Measurements from ENCODE around the gene CHD3. TPM values are rescaled to one million over a fixed set of nuclear protein-coding genes. Genes with fewer than 3 reads are reported as not detected.
A peak's percentile ranks its signal among the peaks of the same experiment; 100 is the strongest.

CHD3 gene
- total RNA-seq, 4 donors from 2014 or later: 80.4 to 202 (median 125) TPM

- peaks cover 0 to 52% (median 21%) of the 10 kb centered on the region in 4 donors for H3K4me1 ChIP-seq
- peak overlapping the region; percentile 63 to 94 (median 82) for H3K27ac ChIP-seq
- WGBS, 2 donors: 2% methylated on average over 16 of the region's 16 CpGs
Measured at GRCh38 chr17:7932949-7933348, 44.4 kb downstream of the CHD3 start.

GRCh38 chr17:7935859-7936258 lies 47.3 kb downstream of the CHD3 start:
- no peak for DNase-seq (ENCODE audit: low spot score in 2 of 2)

More at GRCh38 chr17:7932949-7933348, 44.4 kb downstream of the CHD3 start:
- H3K4me3 ChIP-seq: peak overlapping the region; percentile 61 to 97 (median 83)
- TF ChIP-seq CTCF (IDR thresholded peaks at IDR 0.05) (peak in 1 of 5 experiments; percentile 16), EP300 (IDR thresholded peaks at IDR 0.05) (no peak), POLR2A (IDR thresholded peaks at IDR 0.05) (no peak)
- H3K36me3 ChIP-seq: peaks cover 0 to 54% (median 0%) of the 10 kb centered on the region in 3 donors
- DNase-seq (ENCODE audit: low spot score in 2 of 2): no peak
- H3K27me3 ChIP-seq: no peaks in the 10 kb centered on the region
- no peaks in the 10 kb centered on the region for H3K9me3 ChIP-seq

GRCh38 chr17:7940034-7940433 lies 51.4 kb downstream of the CHD3 start:
- Histone ChIP-seq H3K4me1 (peaks cover 0 to 2% (median 0%) of the 10 kb centered on the region in 4 donors), H3K27ac (no peak overlapping the region), H3K27me3 (no peaks in the 10 kb centered on the region), H3K9me3 (no peaks in the 10 kb centered on the region), H3K4me3 (no peak overlapping the region), H3K36me3 (peaks cover 0 to 96% (median 27%) of the 10 kb centered on the region in 3 donors)
- no peak for TF ChIP-seq EP300 (IDR thresholded peaks at IDR 0.05)
- TF ChIP-seq CTCF (IDR thresholded peaks at IDR 0.05): no peak
- TF ChIP-seq POLR2A (IDR thresholded peaks at IDR 0.05): no peak
- no peak for DNase-seq (ENCODE audit: low spot score in 2 of 2)
- WGBS, 2 donors: 94 to 96% methylated on average over 4 of the region's 4 CpGs

More at GRCh38 chr17:7935859-7936258, 47.3 kb downstream of the CHD3 start:
- H3K9me3 ChIP-seq: no peaks in the 10 kb centered on the region
- no peak overlapping the region for H3K4me3 ChIP-seq
- peaks cover 0 to 34% (median 16%) of the 10 kb centered on the region in 4 donors for H3K4me1 ChIP-seq
- no peak overlapping the region for H3K27ac ChIP-seq
- no peaks in the 10 kb centered on the region for H3K27me3 ChIP-seq
- TF ChIP-seq EP300 (IDR thresholded peaks at IDR 0.05): no peak
- TF ChIP-seq POLR2A (IDR thresholded peaks at IDR 0.05): no peak
- no peak for TF ChIP-seq CTCF (IDR thresholded peaks at IDR 0.05)
- H3K36me3 ChIP-seq: peaks cover 0 to 70% (median 12%) of the 10 kb centered on the region in 3 donors

GRCh38 chr17:7940743-7941142 lies 52.2 kb downstream of the CHD3 start:
- WGBS, 2 donors: 87 to 94% methylated on average over 6 of the region's 6 CpGs
- H3K27ac ChIP-seq: no peak overlapping the region
- no peaks in the 10 kb centered on the region for H3K4me1 ChIP-seq
- no peaks in the 10 kb centered on the region for H3K9me3 ChIP-seq
- peaks cover 0 to 96% (median 27%) of the 10 kb centered on the region in 3 donors for H3K36me3 ChIP-seq
- TF ChIP-seq EP300 (IDR thresholded peaks at IDR 0.05): no peak
- no peak for TF ChIP-seq CTCF (IDR thresholded peaks at IDR 0.05)
- no peak for TF ChIP-seq POLR2A (IDR thresholded peaks at IDR 0.05)
- no peak overlapping the region for H3K4me3 ChIP-seq
- no peak for DNase-seq (ENCODE audit: low spot score in 2 of 2)
- H3K27me3 ChIP-seq: no peaks in the 10 kb centered on the region

- peaks cover 6 to 95% (median 27%) of the 10 kb centered on the region in 3 donors for H3K36me3 ChIP-seq
- no peaks in the 10 kb centered on the region for H3K9me3 ChIP-seq
Measured at GRCh38 chr17:7943291-7943690, 54.7 kb downstream of the CHD3 start.

More at GRCh38 chr17:7943291-7943690, 54.7 kb downstream of the CHD3 start:
- 91 to 92% methylated on average over 13 of the region's 13 CpGs for WGBS, 2 donors
- Histone ChIP-seq H3K4me3 (no peak overlapping the region), H3K27me3 (no peaks in the 10 kb centered on the region), H3K27ac (no peak overlapping the region), H3K4me1 (no peaks in the 10 kb centered on the region)
- TF ChIP-seq POLR2A (IDR thresholded peaks at IDR 0.05) (no peak), EP300 (IDR thresholded peaks at IDR 0.05) (no peak), CTCF (IDR thresholded peaks at IDR 0.05) (no peak)
- DNase-seq (ENCODE audit: low spot score in 2 of 2): no peak

Measured in tibial nerve (tissue), 4 donors.